ENCODE measurements around the gene DIS3L2.
"Not testable (repeated sequence)": the region's sequence is repeated elsewhere in the genome, so short reads cannot be mapped to it uniquely, and the experiment has no call there.

DIS3L2 gene

GRCh38 chr2:232333361-232334135 is 372.0 kb downstream of the DIS3L2 start:
- Histone ChIP-seq H3K9me3 (ENCODE audit: control insufficient read depth in 1 of 2, low read length in 2 of 2) (no peaks in the 10 kb centered on the region), H3K27ac (ENCODE audit: low read depth, low read length) (no peak overlapping the region), H3K4me3 (ENCODE audit: low read depth in 1 of 2, low read length in 2 of 2) (no peak overlapping the region), H3K36me3 (ENCODE audit: control insufficient read depth in 1 of 2, insufficient read depth in 2 of 2, low read length in 2 of 2) (no peaks in the 10 kb centered on the region), H3K4me1 (ENCODE audit: control insufficient read depth in 1 of 2, insufficient read depth in 2 of 2, low read length in 2 of 2) (no peaks in the 10 kb centered on the region), H3K27me3 (ENCODE audit: control insufficient read depth in 1 of 2, insufficient read depth in 2 of 2, low read length in 2 of 2) (no peaks in the 10 kb centered on the region), H3K9ac (ENCODE audit: low read depth in 1 of 2, low read length in 2 of 2) (no peak overlapping the region)

- H3K4me3 ChIP-seq (ENCODE audit: low read depth in 1 of 2, low read length in 2 of 2); H3K4me1 ChIP-seq (ENCODE audit: control insufficient read depth in 1 of 2, insufficient read depth in 2 of 2, low read length in 2 of 2); H3K9ac ChIP-seq (ENCODE audit: low read depth in 1 of 2, low read length in 2 of 2); H3K9me3 ChIP-seq (ENCODE audit: control insufficient read depth in 1 of 2, low read length in 2 of 2); H3K27ac ChIP-seq (ENCODE audit: low read depth, low read length); H3K27me3 ChIP-seq (ENCODE audit: control insufficient read depth in 1 of 2, insufficient read depth in 2 of 2, low read length in 2 of 2); H3K36me3 ChIP-seq (ENCODE audit: control insufficient read depth in 1 of 2, insufficient read depth in 2 of 2, low read length in 2 of 2): not testable (repeated sequence)
Observed at GRCh38 chr2:232334136-232334884, 372.8 kb downstream of the DIS3L2 start.

GRCh38 chr2:232334885-232335205 is 373.3 kb downstream of the DIS3L2 start:
- not testable (repeated sequence) for H3K27ac ChIP-seq (ENCODE audit: low read depth, low read length)

GRCh38 chr2:232335206-232335858 is 373.8 kb downstream of the DIS3L2 start:
- not testable (repeated sequence) for H3K27me3 ChIP-seq (ENCODE audit: control insufficient read depth in 1 of 2, insufficient read depth in 2 of 2, low read length in 2 of 2); H3K4me1 ChIP-seq (ENCODE audit: control insufficient read depth in 1 of 2, insufficient read depth in 2 of 2, low read length in 2 of 2); H3K36me3 ChIP-seq (ENCODE audit: control insufficient read depth in 1 of 2, insufficient read depth in 2 of 2, low read length in 2 of 2); H3K9me3 ChIP-seq (ENCODE audit: control insufficient read depth in 1 of 2, low read length in 2 of 2); H3K4me3 ChIP-seq (ENCODE audit: low read depth in 1 of 2, low read length in 2 of 2); H3K9ac ChIP-seq (ENCODE audit: low read depth in 1 of 2, low read length in 2 of 2); H3K27ac ChIP-seq (ENCODE audit: low read depth, low read length)

More at GRCh38 chr2:232334885-232335205, 373.3 kb downstream of the DIS3L2 start:
- not testable (repeated sequence) for H3K27me3 ChIP-seq (ENCODE audit: control insufficient read depth in 1 of 2, insufficient read depth in 2 of 2, low read length in 2 of 2); H3K9ac ChIP-seq (ENCODE audit: low read depth in 1 of 2, low read length in 2 of 2); H3K36me3 ChIP-seq (ENCODE audit: control insufficient read depth in 1 of 2, insufficient read depth in 2 of 2, low read length in 2 of 2); H3K4me3 ChIP-seq (ENCODE audit: low read depth in 1 of 2, low read length in 2 of 2); H3K4me1 ChIP-seq (ENCODE audit: control insufficient read depth in 1 of 2, insufficient read depth in 2 of 2, low read length in 2 of 2); H3K9me3 ChIP-seq (ENCODE audit: control insufficient read depth in 1 of 2, low read length in 2 of 2)

GRCh38 chr2:232335859-232336215 is 374.3 kb downstream of the DIS3L2 start:
- no peak overlapping the region for H3K4me3 ChIP-seq (ENCODE audit: low read depth in 1 of 2, low read length in 2 of 2)
- no peaks in the 10 kb centered on the region for H3K36me3 ChIP-seq (ENCODE audit: control insufficient read depth in 1 of 2, insufficient read depth in 2 of 2, low read length in 2 of 2)
- H3K4me1 ChIP-seq (ENCODE audit: control insufficient read depth in 1 of 2, insufficient read depth in 2 of 2, low read length in 2 of 2) = no peaks in the 10 kb centered on the region
- H3K9ac ChIP-seq (ENCODE audit: low read depth in 1 of 2, low read length in 2 of 2) = no peak overlapping the region
- H3K27ac ChIP-seq (ENCODE audit: low read depth, low read length) = no peak overlapping the region
- H3K9me3 ChIP-seq (ENCODE audit: control insufficient read depth in 1 of 2, low read length in 2 of 2) = no peaks in the 10 kb centered on the region
- no peaks in the 10 kb centered on the region for H3K27me3 ChIP-seq (ENCODE audit: control insufficient read depth in 1 of 2, insufficient read depth in 2 of 2, low read length in 2 of 2)

GRCh38 chr2:232336241-232336736 is 374.8 kb downstream of the DIS3L2 start:
- Histone ChIP-seq H3K9ac (ENCODE audit: low read depth in 1 of 2, low read length in 2 of 2) (no peak overlapping the region), H3K4me3 (ENCODE audit: low read depth in 1 of 2, low read length in 2 of 2) (no peak overlapping the region), H3K27ac (ENCODE audit: low read depth, low read length) (no peak overlapping the region), H3K36me3 (ENCODE audit: control insufficient read depth in 1 of 2, insufficient read depth in 2 of 2, low read length in 2 of 2) (no peaks in the 10 kb centered on the region), H3K27me3 (ENCODE audit: control insufficient read depth in 1 of 2, insufficient read depth in 2 of 2, low read length in 2 of 2) (no peaks in the 10 kb centered on the region), H3K4me1 (ENCODE audit: control insufficient read depth in 1 of 2, insufficient read depth in 2 of 2, low read length in 2 of 2) (no peaks in the 10 kb centered on the region), H3K9me3 (ENCODE audit: control insufficient read depth in 1 of 2, low read length in 2 of 2) (no peaks in the 10 kb centered on the region)

- Histone ChIP-seq H3K4me1 (ENCODE audit: control insufficient read depth in 1 of 2, insufficient read depth in 2 of 2, low read length in 2 of 2) (no peaks in the 10 kb centered on the region), H3K9ac (ENCODE audit: low read depth in 1 of 2, low read length in 2 of 2) (no peak overlapping the region), H3K36me3 (ENCODE audit: control insufficient read depth in 1 of 2, insufficient read depth in 2 of 2, low read length in 2 of 2) (no peaks in the 10 kb centered on the region), H3K27ac (ENCODE audit: low read depth, low read length) (no peak overlapping the region), H3K9me3 (ENCODE audit: control insufficient read depth in 1 of 2, low read length in 2 of 2) (no peaks in the 10 kb centered on the region), H3K4me3 (ENCODE audit: low read depth in 1 of 2, low read length in 2 of 2) (no peak overlapping the region), H3K27me3 (ENCODE audit: control insufficient read depth in 1 of 2, insufficient read depth in 2 of 2, low read length in 2 of 2) (no peaks in the 10 kb centered on the region)
Observed at GRCh38 chr2:232336981-232337720, 375.6 kb downstream of the DIS3L2 start.

GRCh38 chr2:232338094-232338758 is 376.7 kb downstream of the DIS3L2 start:
- not testable (repeated sequence) for H3K4me1 ChIP-seq (ENCODE audit: control insufficient read depth in 1 of 2, insufficient read depth in 2 of 2, low read length in 2 of 2); H3K4me3 ChIP-seq (ENCODE audit: low read depth in 1 of 2, low read length in 2 of 2); H3K27me3 ChIP-seq (ENCODE audit: control insufficient read depth in 1 of 2, insufficient read depth in 2 of 2, low read length in 2 of 2); H3K27ac ChIP-seq (ENCODE audit: low read depth, low read length); H3K9me3 ChIP-seq (ENCODE audit: control insufficient read depth in 1 of 2, low read length in 2 of 2); H3K36me3 ChIP-seq (ENCODE audit: control insufficient read depth in 1 of 2, insufficient read depth in 2 of 2, low read length in 2 of 2); H3K9ac ChIP-seq (ENCODE audit: low read depth in 1 of 2, low read length in 2 of 2)

- Histone ChIP-seq H3K4me3 (ENCODE audit: low read depth in 1 of 2, low read length in 2 of 2) (no peak overlapping the region), H3K9me3 (ENCODE audit: control insufficient read depth in 1 of 2, low read length in 2 of 2) (no peaks in the 10 kb centered on the region), H3K27me3 (ENCODE audit: control insufficient read depth in 1 of 2, insufficient read depth in 2 of 2, low read length in 2 of 2) (no peaks in the 10 kb centered on the region), H3K27ac (ENCODE audit: low read depth, low read length) (no peak overlapping the region), H3K36me3 (ENCODE audit: control insufficient read depth in 1 of 2, insufficient read depth in 2 of 2, low read length in 2 of 2) (no peaks in the 10 kb centered on the region), H3K4me1 (ENCODE audit: control insufficient read depth in 1 of 2, insufficient read depth in 2 of 2, low read length in 2 of 2) (no peaks in the 10 kb centered on the region), H3K9ac (ENCODE audit: low read depth in 1 of 2, low read length in 2 of 2) (no peak overlapping the region)
Observed at GRCh38 chr2:232338759-232339106, 377.2 kb downstream of the DIS3L2 start.

Measured in duodenal mucosa (tissue), 2 donors.